Stimulated activated naive CD8-positive, alpha-beta T cell treated with anti-CD3 and anti-CD28 coated beads, Interleukin-15, Interleukin-2, amounts not matched to agents 100 U/mL and 50 U/mL, for 24 hours (primary cell): Measurements from ENCODE around the gene CEACAM21.
A peak's percentile ranks its signal among the peaks of the same experiment; 100 is the strongest.

Experiments
- ATAC-seq: fragments of 150-1000 bp; cut with Tn5 transposase; one replicate; pipeline ENCODE4 v1.10.0; 2021
- DNase-seq: peaks from one replicate; pipeline ENCODE4 v3.0.0; 2021

Gene CEACAM21

DNA sequence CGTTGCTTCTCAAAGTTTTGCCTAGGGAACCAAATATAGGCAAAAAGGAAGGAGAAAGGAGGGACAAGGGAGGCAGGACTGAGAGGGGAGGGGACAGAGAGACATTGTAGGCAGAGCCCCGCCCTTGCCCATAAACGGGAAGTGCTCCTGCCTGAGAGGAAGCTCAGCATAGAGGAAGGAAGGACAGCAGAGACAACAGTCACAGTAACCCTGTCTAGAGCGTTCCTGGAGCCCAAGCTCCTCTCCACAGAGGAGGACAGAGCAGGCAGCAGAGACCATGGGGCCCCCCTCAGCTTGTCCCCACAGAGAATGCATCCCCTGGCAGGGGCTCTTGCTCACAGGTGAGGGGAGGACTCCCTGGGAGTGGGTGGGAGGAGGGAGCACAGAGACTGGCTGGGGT lies at the start of gene CEACAM21:
TSS of gene CEACAM21 (plus strand) at position 169 of the 400 bp plus-strand sequence. CDS start at position 278, 109 bp downstream.
- peak; percentile 95 for ATAC-seq

DNA sequence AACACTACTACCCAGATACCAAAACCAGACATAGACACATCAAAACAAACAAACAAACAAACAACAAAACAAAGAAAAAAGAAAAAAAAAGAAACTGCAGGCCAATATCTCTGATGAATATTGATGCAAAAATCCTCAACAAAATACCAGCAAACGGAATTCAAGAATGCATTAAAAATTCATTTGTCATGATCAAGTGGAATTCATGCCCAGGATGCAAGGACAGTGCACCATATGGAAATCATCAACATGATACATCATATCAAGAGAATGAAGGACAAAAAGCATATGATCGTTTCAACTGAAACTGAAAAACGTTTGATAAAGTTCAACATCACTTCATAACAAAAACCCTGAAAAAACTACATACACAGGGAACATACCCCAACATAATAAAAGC lies 48.9 kb upstream of the CEACAM21 start:
- ATAC-seq: no peak
- no peak for DNase-seq

More for the DNA sequence above, at the start of gene CEACAM21:
- DNase-seq: peak; percentile 54

DNA sequence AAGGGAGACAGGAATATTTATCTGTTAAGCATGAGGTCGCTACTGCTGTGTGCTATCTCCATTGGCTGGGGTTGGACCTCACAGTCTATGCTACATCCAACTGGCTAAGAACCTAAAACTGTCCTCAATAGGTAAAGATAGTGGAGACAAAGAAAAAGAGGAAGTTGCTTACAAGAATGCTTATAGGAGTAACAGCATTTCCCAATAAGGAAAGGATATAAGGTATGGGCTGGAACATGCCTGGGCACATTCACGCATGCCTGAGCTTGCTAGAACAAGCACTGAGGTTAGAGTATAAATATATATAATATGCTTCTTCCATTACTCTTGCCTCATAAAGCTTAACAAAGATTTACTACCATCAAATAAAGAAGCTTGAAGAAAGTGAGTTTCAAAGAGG lies 47.9 kb upstream of the CEACAM21 start:
- DNase-seq (no peak), ATAC-seq (no peak)

- ATAC-seq (peak; percentile 36), DNase-seq (no peak)
Measured at GRCh38 chr19:41529484-41530183, 46.3 kb upstream of the CEACAM21 start.

DNA sequence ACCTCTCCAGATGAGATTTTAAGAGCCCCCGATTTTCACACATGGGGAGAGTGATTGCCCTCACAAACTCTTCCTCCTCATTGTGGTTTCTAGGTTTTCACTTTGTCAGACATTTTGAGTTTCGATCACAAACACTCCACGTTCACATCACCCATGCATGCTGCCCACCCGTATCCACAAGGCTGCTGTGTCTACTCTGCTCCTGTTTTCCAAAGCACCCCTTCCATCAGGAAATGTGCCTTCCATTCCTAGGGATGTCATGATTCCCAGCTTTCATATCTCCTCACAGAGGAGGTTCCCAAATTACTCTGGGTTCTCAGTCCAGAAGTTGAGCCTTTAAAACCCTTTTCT lies 45.8 kb upstream of the CEACAM21 start:
- DNase-seq (no peak), ATAC-seq (no peak)

DNA sequence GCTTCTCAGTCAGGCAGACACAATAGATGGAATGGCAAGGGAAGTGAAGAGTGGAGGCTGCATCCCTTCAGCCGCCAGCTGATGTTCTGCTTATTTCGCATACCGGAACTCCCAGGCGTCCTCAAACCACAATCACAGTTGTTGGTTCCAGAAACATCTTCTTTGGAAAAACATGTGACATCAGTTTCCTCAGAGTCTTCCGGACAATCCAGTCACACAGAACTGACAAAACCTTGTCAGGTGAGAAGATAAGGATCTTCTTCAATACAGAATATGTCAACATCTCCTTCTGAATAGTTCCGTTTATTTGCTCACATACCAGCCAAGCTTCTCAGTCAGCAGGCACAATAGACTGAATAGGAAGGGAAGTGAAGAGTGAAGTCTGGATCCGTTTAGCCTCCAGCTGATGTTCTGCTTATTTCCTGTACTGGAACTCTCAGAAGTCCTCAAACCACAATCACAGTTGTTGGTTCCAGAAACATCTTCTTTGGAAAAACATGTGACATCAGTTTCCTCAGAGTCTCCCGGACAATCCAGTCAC lies 45.1 kb upstream of the CEACAM21 start:
- DNase-seq (no peak), ATAC-seq (no peak)

DNA sequence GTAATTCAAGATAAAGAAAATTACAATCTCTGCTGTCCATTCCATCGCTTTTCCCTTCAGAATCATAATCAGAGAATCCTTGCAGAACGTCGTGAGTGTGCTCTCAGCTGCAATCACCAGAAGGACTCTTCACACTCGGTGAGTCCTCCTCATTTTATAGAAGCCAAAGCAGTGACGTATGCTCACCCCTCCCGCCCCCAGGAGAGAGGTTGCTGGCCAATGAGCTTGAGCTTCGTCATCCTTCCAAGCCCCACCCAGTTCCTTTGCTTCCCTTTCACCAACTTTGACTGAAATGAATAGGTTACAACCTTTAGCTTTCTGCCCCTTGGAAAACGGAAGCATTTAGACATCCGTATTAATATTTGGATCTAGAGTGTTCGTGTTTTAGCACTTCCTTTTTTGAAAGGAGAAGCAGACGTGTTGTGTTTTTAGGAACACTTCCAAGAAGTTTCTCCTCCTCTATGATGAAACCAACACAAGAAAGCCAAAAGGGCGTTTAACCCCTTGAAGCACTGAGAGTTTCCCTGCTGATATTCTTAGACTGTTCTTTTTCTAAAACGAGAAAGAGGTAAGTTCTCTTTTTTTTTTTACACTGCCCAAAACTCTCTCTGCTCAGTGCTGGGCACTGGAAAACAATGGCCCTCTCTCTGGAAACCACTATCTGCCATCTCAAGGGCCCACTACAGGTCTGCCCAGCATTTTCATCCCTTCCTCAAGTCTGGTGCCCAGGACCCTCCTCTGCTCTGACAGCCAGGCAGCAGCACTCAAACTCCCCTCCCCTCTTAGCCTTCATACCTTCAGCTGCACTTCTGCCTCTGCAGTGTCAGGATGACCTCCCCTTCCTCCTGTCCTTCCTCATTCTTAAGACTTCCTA lies 44.3 kb upstream of the CEACAM21 start:
- ATAC-seq (peak; percentile 74), DNase-seq (peak; percentile 81)

DNA sequence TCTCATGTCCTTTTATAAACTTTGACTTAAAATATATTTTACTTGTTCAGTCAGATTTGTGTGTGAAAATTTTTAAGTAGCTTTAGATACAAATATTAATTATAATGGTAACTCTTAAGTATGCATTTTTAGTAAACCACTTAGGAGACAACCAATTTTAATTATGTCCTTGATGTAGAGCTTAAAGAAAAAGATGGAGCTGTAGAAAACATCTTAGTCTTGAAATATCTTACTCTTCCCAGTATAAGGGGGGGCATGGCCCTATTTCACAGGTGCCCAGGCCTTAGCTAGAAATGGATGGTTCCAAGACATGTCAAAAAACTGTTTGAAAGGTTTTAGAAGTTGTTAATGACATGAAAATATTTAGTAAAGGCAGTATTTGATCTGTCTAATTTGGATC lies 43.4 kb upstream of the CEACAM21 start:
- ATAC-seq: no peak

GRCh38 chr19:41533671-41534215 lies 42.2 kb upstream of the CEACAM21 start:
- ATAC-seq (no peak), DNase-seq (no peak)

More for the DNA sequence above, 43.4 kb upstream of the CEACAM21 start:
- no peak for DNase-seq

GRCh38 chr19:41535029-41535622 lies 40.8 kb upstream of the CEACAM21 start:
- no peak for DNase-seq
- ATAC-seq: peak; percentile 81

DNA sequence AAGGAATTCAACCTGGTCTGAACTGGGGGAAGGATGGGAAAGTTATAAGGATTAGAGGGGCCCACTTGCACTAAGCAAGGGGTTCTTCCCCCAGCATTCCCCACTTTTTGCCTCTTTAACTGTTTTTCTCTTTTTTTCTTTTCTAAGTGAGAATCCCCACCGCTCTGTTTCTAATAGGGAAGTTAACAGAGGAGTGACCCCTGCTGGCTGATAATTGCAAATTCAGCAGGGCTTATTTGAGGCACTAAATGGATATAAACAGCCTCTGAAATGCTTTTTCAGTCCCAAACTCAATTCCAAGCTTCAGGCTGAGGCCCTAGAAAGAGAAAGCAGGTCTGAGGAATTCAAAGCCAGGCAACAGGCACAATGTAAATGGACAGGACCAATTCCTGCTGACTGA lies 38.2 kb upstream of the CEACAM21 start:
- no peak for DNase-seq

DNA sequence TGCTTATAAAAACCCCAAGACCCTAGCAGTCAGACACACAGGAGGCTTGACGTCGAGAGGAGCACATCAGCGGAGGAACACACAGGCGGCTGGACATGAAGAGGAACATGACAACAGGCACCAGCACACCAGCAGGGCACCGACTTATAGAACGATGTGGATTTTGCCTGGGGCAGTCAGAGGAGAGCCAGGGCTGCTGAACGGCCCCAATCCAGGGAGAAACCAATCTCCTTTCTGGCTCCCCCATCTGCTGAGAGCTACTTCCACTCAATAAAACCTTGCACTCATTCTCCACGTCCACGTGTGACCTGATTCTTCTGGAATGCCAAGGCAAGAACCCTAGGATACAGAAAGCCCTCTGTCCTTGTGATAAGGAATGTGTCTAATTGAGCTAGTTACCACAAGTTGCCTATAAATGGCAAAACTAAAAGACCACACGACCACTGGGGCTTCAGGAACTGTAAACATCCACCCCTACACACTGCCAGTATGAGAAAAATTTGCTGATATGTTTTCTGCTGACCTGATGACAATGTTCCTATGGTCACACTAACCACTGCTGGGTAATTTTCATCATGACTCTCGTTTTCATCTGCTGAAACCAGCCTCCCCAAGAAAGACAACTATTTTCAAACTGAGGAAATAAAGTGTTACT lies 35.8 kb upstream of the CEACAM21 start:
- ATAC-seq (peak; percentile 56), DNase-seq (no peak)

More for the DNA sequence above, 38.2 kb upstream of the CEACAM21 start:
- no peak for ATAC-seq

GRCh38 chr19:41541990-41542584 lies 33.9 kb upstream of the CEACAM21 start:
- peak; percentile 82 for DNase-seq

GRCh38 chr19:41542622-41543021 lies 33.3 kb upstream of the CEACAM21 start:
- no peak for DNase-seq
- no peak for ATAC-seq

More at GRCh38 chr19:41541990-41542584, 33.9 kb upstream of the CEACAM21 start:
- no peak for ATAC-seq

DNA sequence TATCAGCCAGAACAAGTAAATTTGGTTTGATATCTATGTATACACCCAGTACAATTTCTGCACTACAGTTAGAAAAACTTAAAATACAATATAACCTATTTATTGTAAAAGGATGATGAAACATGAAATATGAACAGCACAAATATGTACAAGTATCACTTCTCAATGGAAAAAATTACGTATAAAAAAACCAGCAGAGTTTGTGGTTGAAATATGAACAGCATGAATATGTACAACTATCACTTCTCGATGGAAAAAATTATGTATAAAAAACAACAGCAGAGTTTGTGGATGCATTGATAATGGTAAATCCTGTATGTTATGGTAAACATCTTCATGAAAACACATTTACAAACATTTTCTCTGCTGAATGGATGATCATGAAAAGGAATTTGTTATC lies 32.4 kb upstream of the CEACAM21 start:
- ATAC-seq (peak; percentile 44), DNase-seq (no peak)

DNA sequence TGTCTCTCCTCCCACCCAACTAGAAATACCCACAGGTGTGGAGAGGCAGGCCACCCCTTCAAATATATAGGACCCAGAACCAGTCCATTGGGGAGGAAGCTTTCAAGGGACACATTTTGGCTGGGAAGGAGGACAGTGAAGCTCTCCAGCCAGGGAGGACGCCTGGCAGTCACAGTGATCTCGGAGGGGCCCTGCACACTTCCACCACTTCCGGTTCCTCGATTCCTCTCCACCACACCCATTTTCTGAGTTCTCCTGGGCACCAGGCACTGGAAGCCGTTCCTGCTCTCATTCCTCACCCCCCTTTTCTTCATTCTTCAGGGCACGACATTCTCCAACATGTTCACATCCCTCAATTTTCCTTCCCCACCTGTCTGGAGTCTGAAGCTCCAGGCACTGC lies 30.4 kb upstream of the CEACAM21 start:
- DNase-seq (no peak), ATAC-seq (no peak)

GRCh38 chr19:41546386-41546789 lies 29.6 kb upstream of the CEACAM21 start:
- DNase-seq (no peak), ATAC-seq (no peak)

- DNase-seq (no peak), ATAC-seq (no peak)
Measured at GRCh38 chr19:41546961-41547360, 29.0 kb upstream of the CEACAM21 start.

GRCh38 chr19:41547569-41547968 lies 28.4 kb upstream of the CEACAM21 start:
- no peak for ATAC-seq
- DNase-seq: no peak

DNA sequence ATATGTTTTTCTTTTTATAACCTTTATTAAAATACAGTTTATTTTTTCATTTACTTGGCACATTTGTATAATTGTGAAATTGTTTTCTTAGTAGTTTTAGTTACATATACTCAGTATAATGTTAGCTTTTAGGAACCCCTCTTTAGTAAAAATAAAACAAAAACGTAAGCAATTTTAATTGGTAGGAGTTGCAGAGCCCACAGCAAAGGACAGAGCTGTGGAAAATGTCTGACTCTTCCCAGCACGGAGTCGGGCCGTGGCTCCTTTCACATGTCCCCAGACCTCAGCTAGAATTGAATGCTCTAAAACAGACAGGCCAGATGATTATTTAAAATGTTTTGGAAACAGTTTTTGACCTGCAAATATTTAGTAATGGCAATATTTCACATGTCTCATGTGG lies 27.9 kb upstream of the CEACAM21 start:
- ATAC-seq (no peak), DNase-seq (no peak)

- peak; percentile 82 for ATAC-seq
- peak; percentile 84 for DNase-seq
Measured at GRCh38 chr19:41548954-41549688, 26.8 kb upstream of the CEACAM21 start.
